Neuronal stem cell (in vitro differentiated cells): ENCODE results near the gene PDE7B.

Experiments used
- DNase-seq: peaks from one replicate; pipeline ENCODE4 v3.0.0-alpha.2; 2013; ENCODE audit warnings: low spot score
- H2AFZ ChIP-seq: one replicate; pipeline ENCODE4 v1.6.1; 2013; ENCODE audit warnings: mild to moderate bottlenecking, low read length, inconsistent platforms
- H2AK5ac ChIP-seq: 2 replicates; pipeline ENCODE4 v1.6.1; 2013; ENCODE audit warnings: low read depth, mild to moderate bottlenecking, inconsistent platforms, low read length, moderate library complexity, mixed read lengths
- H2BK120ac ChIP-seq: 2 replicates; pipeline ENCODE4 v1.6.1; 2013; ENCODE audit warnings: low read depth, mild to moderate bottlenecking, inconsistent platforms, low read length, moderate library complexity, mixed read lengths
- H2BK12ac ChIP-seq: one replicate; pipeline ENCODE4 v1.6.1; 2013; ENCODE audit warnings: low read length, inconsistent platforms
- H2BK15ac ChIP-seq: 2 replicates; pipeline ENCODE4 v1.6.1; 2013; ENCODE audit warnings: mild to moderate bottlenecking, low read length, inconsistent platforms, mixed read lengths
- H2BK5ac ChIP-seq: one replicate; pipeline ENCODE4 v1.6.1; 2013; ENCODE audit warnings: inconsistent platforms, mild to moderate bottlenecking, low read length, moderate library complexity
- H3K14ac ChIP-seq: one replicate; pipeline ENCODE4 v1.6.1; 2013; ENCODE audit warnings: low read length, inconsistent platforms
- H3K18ac ChIP-seq: 2 replicates; pipeline ENCODE4 v1.6.1; 2013; ENCODE audit warnings: low read length, inconsistent platforms
- H3K23ac ChIP-seq: 2 replicates; pipeline ENCODE4 v1.6.1; 2013; ENCODE audit warnings: low read depth, mild to moderate bottlenecking, mixed read lengths, low read length, inconsistent platforms; ENCODE audit not compliant: poor library complexity
- H3K27ac ChIP-seq: replicated peaks from 3 replicates; pipeline ENCODE4 v1.5.1; 2013; ENCODE audit warnings: low read length, inconsistent platforms
- H3K27me3 ChIP-seq, 3 experiments: 2 replicates each; pipeline ENCODE4 v1.6.1; 2013; ENCODE audit warnings: low read length in 3 of 3, mild to moderate bottlenecking in 2 of 3, inconsistent platforms in 1 of 3, low read depth in 1 of 3, mixed read lengths in 1 of 3, moderate library complexity in 1 of 3; ENCODE audit not compliant: control insufficient read depth in 3 of 3, insufficient read depth in 3 of 3
- H3K36me3 ChIP-seq, 2 donors: replicated peaks in 1 of 2; 2 replicates each; pipeline ENCODE4 v1.6.1; 2013; ENCODE audit warnings: low read length in 2 of 2; ENCODE audit not compliant: control insufficient read depth in 2 of 2, insufficient read depth in 2 of 2
- H3K4ac ChIP-seq: 2 replicates; pipeline ENCODE4 v1.6.1; 2013; ENCODE audit warnings: inconsistent platforms, mild to moderate bottlenecking, low read length, moderate library complexity
- H3K4me1 ChIP-seq, 2 donors: 1 replicate in 1 of 2; 2 replicates in 1 of 2; pipeline ENCODE4 v1.6.1; 2013; ENCODE audit warnings: low read length in 2 of 2, low read depth in 1 of 2; ENCODE audit not compliant: control insufficient read depth in 2 of 2, insufficient read depth in 1 of 2
- H3K4me2 ChIP-seq: one replicate; pipeline ENCODE4 v1.6.1; 2013; ENCODE audit warnings: mild to moderate bottlenecking, low read length, inconsistent platforms; ENCODE audit not compliant: insufficient read depth, poor library complexity, severe bottlenecking
- H3K4me3 ChIP-seq, 2 donors: 2 replicates each; pipeline ENCODE4 v1.5.1; 2013; ENCODE audit warnings: low read length in 2 of 2, mild to moderate bottlenecking in 2 of 2, inconsistent platforms in 1 of 2, moderate library complexity in 1 of 2
- H3K79me1 ChIP-seq: one replicate; pipeline ENCODE4 v1.6.1; 2013; ENCODE audit warnings: low read depth, mild to moderate bottlenecking, inconsistent platforms, low read length, moderate library complexity
- H3K9ac ChIP-seq: one replicate; pipeline ENCODE4 v1.6.1; 2013; ENCODE audit warnings: mild to moderate bottlenecking, low read depth, low read length, inconsistent platforms; ENCODE audit not compliant: poor library complexity
- H3K9me3 ChIP-seq, 2 donors: replicated peaks in 1 of 2; 2 replicates each; pipeline versions ENCODE3 to v1.6.1; 2013; ENCODE audit warnings: low read length in 2 of 2, mild to moderate bottlenecking in 2 of 2, inconsistent platforms in 1 of 2, low read depth in 1 of 2, mixed read lengths in 1 of 2, moderate library complexity in 1 of 2; ENCODE audit not compliant: control insufficient read depth in 2 of 2, insufficient read depth in 1 of 2
- H4K8ac ChIP-seq: one replicate; pipeline ENCODE4 v1.6.1; 2013; ENCODE audit warnings: low read depth, mild to moderate bottlenecking, inconsistent platforms, low read length, moderate library complexity
- H4K91ac ChIP-seq: one replicate; pipeline ENCODE4 v1.6.1; 2013; ENCODE audit warnings: low read length, low read depth, mild to moderate bottlenecking, inconsistent platforms; ENCODE audit not compliant: poor library complexity
- WGBS, 2 donors: extraction: QIAGEN DNeasy Blood & Tissue Kit; methylation state at CpG; one replicate each; pipeline ENCODE4 v1.1.7; 2013; ENCODE audit warnings: missing lambda C conversion rate in 2 of 2, mixed read lengths in 1 of 2; ENCODE audit not compliant: insufficient read length in 2 of 2, insufficient replicate concordance in 1 of 2; ENCODE audit errors: extremely low coverage in 2 of 2; 5-methylcytosine and 5-hydroxymethylcytosine counted together

The PDE7B gene

DNA sequence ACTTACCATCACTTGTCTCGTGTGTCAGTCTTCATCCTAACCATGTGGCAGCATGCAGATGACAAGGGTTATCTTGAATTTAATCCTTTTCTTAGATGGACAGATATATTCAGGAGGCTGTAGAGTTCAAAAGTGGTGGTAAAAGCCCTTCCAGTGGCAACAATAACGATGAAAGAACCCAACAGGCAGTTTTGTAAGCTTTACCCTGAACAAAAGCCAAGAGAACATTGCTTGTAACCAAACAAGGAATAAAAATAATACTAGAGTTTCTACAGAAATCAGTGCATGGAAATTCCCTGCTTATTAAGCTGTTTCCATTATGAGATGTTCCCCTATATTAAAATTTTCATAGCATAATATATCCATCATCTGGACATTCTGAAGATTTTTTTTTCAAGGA is 69.7 kb downstream of the PDE7B start:
- Histone ChIP-seq H2AFZ (no peak overlapping the region), H3K79me1 (no peaks in the 10 kb centered on the region), H3K14ac (no peak overlapping the region), H3K27me3 (no peaks in the 10 kb centered on the region), H3K4me3 (no peak overlapping the region), H3K4me1 (peaks cover 0 to 3% of the 10 kb centered on the region in 2 donors), H3K9me3 (no peaks in the 10 kb centered on the region), H3K4me2 (no peak overlapping the region), H3K9ac (no peak overlapping the region), H2BK120ac (no peak overlapping the region), H2BK5ac (no peak overlapping the region), H2BK15ac (no peak overlapping the region), H3K27ac (no peak overlapping the region), H3K4ac (no peak overlapping the region), H3K36me3 (no peaks in the 10 kb centered on the region), H2BK12ac (no peak overlapping the region), H2AK5ac (no peak overlapping the region), H3K23ac (no peak overlapping the region), H4K91ac (no peak overlapping the region), H3K18ac (no peak overlapping the region), H4K8ac (no peak overlapping the region)
- no CpG with 5 or more reads among the region's 2 CpGs for WGBS, 2 donors
- no peak for DNase-seq

DNA sequence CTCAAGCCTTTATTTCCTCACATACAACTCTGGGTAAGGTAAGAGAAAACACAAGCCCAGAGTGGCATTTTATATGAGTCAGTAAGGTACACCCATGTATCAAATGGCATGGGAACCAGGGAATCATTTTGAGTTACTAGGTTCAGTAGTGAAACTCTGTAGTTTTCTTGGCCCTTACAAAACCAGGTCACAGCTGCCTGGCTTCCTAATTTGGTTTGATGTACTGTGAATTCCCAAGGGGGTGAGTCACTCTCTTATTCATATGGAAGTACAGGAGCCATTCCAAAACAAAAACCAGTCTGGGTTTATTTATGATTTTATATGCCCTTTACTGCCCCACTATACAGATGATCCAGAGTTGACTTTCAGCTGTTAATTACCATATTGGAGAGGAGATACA is 70.7 kb downstream of the PDE7B start:
- H3K36me3 ChIP-seq = no peaks in the 10 kb centered on the region
- no peaks in the 10 kb centered on the region for H3K79me1 ChIP-seq
- no peak overlapping the region for H2AK5ac ChIP-seq
- no peak overlapping the region for H3K23ac ChIP-seq
- no peaks in the 10 kb centered on the region for H3K27me3 ChIP-seq
- H2BK12ac ChIP-seq = no peak overlapping the region
- no peak overlapping the region for H3K27ac ChIP-seq
- no peak overlapping the region for H4K8ac ChIP-seq
- H3K4me2 ChIP-seq = no peak overlapping the region
- no peak for DNase-seq
- H3K9me3 ChIP-seq = no peaks in the 10 kb centered on the region
- H3K4me1 ChIP-seq = peaks cover 0 to 3% of the 10 kb centered on the region in 2 donors
- H4K91ac ChIP-seq = no peak overlapping the region
- no peak overlapping the region for H2BK5ac ChIP-seq
- H3K4me3 ChIP-seq = no peak overlapping the region
- no peak overlapping the region for H2BK15ac ChIP-seq
- no peak overlapping the region for H2BK120ac ChIP-seq
- H2AFZ ChIP-seq = no peak overlapping the region
- no peak overlapping the region for H3K4ac ChIP-seq
- H3K18ac ChIP-seq = no peak overlapping the region
- H3K14ac ChIP-seq = no peak overlapping the region
- H3K9ac ChIP-seq = no peak overlapping the region

DNA sequence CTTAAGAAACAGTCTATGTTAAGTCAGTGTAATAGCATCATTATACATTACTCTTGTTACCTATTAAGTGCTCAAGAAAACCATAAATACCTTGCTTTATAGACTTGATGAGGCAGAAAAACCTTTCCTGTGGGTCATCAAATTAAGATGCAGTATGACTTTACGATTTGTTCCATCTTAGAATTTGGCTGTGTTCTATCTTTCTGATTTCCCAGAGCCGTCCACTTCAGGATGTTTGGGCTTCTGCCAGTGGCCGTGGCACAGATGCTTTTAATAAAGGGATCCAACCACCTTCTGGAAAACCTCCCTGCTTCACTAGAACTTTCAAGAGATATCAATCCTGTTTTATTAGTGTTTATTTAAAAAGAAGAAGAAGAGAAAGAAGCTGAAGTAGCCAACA is 71.2 kb downstream of the PDE7B start:
- Histone ChIP-seq H3K23ac (no peak overlapping the region), H2AK5ac (no peak overlapping the region), H3K79me1 (no peaks in the 10 kb centered on the region), H3K9ac (no peak overlapping the region), H4K8ac (no peak overlapping the region), H3K27ac (no peak overlapping the region), H3K4me1 (peaks cover 0 to 3% of the 10 kb centered on the region in 2 donors), H3K36me3 (no peaks in the 10 kb centered on the region), H3K18ac (no peak overlapping the region), H2AFZ (no peak overlapping the region), H2BK120ac (no peak overlapping the region), H2BK15ac (no peak overlapping the region), H4K91ac (no peak overlapping the region), H2BK12ac (no peak overlapping the region), H3K4me3 (no peak overlapping the region), H3K9me3 (no peaks in the 10 kb centered on the region), H3K4me2 (no peak overlapping the region), H3K27me3 (no peaks in the 10 kb centered on the region), H2BK5ac (no peak overlapping the region), H3K4ac (no peak overlapping the region), H3K14ac (no peak overlapping the region)
- DNase-seq = no peak
- WGBS, 2 donors = no CpG with 5 or more reads among the region's 3 CpGs

DNA sequence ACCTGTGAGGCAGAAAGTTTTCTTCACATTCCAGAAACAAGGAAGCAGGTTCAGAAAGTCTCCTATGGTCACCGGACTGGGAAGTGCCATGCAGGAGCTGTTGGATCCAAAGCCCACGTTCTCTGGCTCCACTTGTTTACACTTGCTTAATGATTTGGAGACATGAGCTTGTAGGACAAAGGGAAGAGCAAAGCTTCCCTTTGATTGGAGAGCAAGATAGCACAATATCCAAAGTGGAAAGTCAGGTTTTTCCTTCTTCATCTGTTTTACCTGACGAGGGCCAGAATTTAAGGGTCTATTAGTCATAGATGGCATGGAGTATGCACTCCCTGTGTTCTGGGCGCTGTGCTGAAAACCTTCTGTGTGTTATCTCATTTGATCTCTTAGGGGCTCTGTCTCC is 81.2 kb downstream of the PDE7B start:
- H2BK5ac ChIP-seq = no peak overlapping the region
- H3K23ac ChIP-seq = no peak overlapping the region
- H3K14ac ChIP-seq = no peak overlapping the region
- no peak overlapping the region for H2AFZ ChIP-seq
- no peaks in the 10 kb centered on the region for H3K36me3 ChIP-seq
- no peak overlapping the region for H2BK120ac ChIP-seq
- H4K91ac ChIP-seq = no peak overlapping the region
- no peak for DNase-seq
- no peak overlapping the region for H3K4me3 ChIP-seq
- H3K4ac ChIP-seq = no peak overlapping the region
- no peak overlapping the region for H3K9ac ChIP-seq
- H3K79me1 ChIP-seq = no peaks in the 10 kb centered on the region
- no peak overlapping the region for H2BK15ac ChIP-seq
- no peaks in the 10 kb centered on the region for H3K27me3 ChIP-seq
- no CpG with 5 or more reads among the region's 4 CpGs for WGBS, 2 donors
- no peak overlapping the region for H2AK5ac ChIP-seq
- no peak overlapping the region for H2BK12ac ChIP-seq
- no peak overlapping the region for H3K4me2 ChIP-seq
- no peak overlapping the region for H3K27ac ChIP-seq
- no peak overlapping the region for H3K18ac ChIP-seq
- no peak overlapping the region for H4K8ac ChIP-seq
- peaks cover 0 to 2% of the 10 kb centered on the region in 2 donors for H3K9me3 ChIP-seq
- no peaks in the 10 kb centered on the region for H3K4me1 ChIP-seq
